DND-41 (cell line): Measurements from ENCODE around the gene SLC35D1.
A peak's percentile ranks its signal among the peaks of the same experiment; 100 is the strongest.
"Not testable (repeated sequence)": the region's sequence is repeated elsewhere in the genome, so short reads cannot be mapped to it uniquely, and the experiment has no call there.

ENCODE experiments used
- ATAC-seq: fragments of 200-7000 bp; cut with Tn5 transposase; 3 replicates; pipeline ENCODE4 v1.9.1; 2021; ENCODE audit warnings: low read depth; ENCODE audit not compliant: insufficient read depth
- DNase-seq: peaks from one replicate; pipeline ENCODE4 v3.0.0-alpha.2; 2020
- H2AFZ ChIP-seq: 2 replicates; pipeline ENCODE4 v1.6.0; 2012; ENCODE audit warnings: low read depth, low read length
- H3K27ac ChIP-seq: 2 replicates; pipeline ENCODE4 v1.5.1; 2012; ENCODE audit warnings: low read length, inconsistent platforms
- H3K27me3 ChIP-seq: fragments of 200-600 bp; sonication (generic); 2 replicates; pipeline ENCODE4 v1.6.0; 2012; ENCODE audit warnings: low read length, mild to moderate bottlenecking, inconsistent platforms; ENCODE audit not compliant: insufficient read depth, poor library complexity
- H3K36me3 ChIP-seq: 2 replicates; pipeline ENCODE4 v1.5.1; 2012; ENCODE audit warnings: low read length, inconsistent platforms; ENCODE audit not compliant: insufficient read depth
- H3K4me1 ChIP-seq: 2 replicates; pipeline ENCODE4 v1.5.1; 2012; ENCODE audit warnings: mild to moderate bottlenecking, low read length; ENCODE audit not compliant: insufficient read depth
- H3K4me2 ChIP-seq: 2 replicates; pipeline ENCODE4 v1.6.0; 2012; ENCODE audit warnings: mild to moderate bottlenecking, moderate library complexity, low read length, inconsistent platforms; ENCODE audit not compliant: insufficient read depth
- H3K4me3 ChIP-seq, 2 experiments: fragments of 200-600 bp in 1 of 2; shearing (Covaris generic) in 1 of 2; 2 replicates each; pipeline ENCODE4 v1.5.1; 2012 to 2016; ENCODE audit warnings: inconsistent platforms in 2 of 2, low read length in 2 of 2, mild to moderate bottlenecking in 2 of 2, low read depth in 1 of 2, moderate library complexity in 1 of 2
- H3K79me2 ChIP-seq: 2 replicates; pipeline ENCODE4 v1.6.0; 2012; ENCODE audit warnings: low read length, inconsistent platforms; ENCODE audit not compliant: insufficient read depth
- H3K9ac ChIP-seq: 2 replicates; pipeline ENCODE4 v1.6.0; 2012; ENCODE audit warnings: low read depth, mild to moderate bottlenecking, inconsistent platforms, low read length, moderate library complexity
- H3K9me3 ChIP-seq: 2 replicates; pipeline ENCODE4 v1.5.1; 2012; ENCODE audit warnings: low read length, moderate library complexity, mild to moderate bottlenecking, inconsistent platforms; ENCODE audit not compliant: insufficient read depth, severe bottlenecking
- H4K20me1 ChIP-seq: 2 replicates; pipeline ENCODE4 v1.6.0; 2012; ENCODE audit warnings: low read length; ENCODE audit not compliant: insufficient read depth
- CTCF ChIP-seq: IDR thresholded peaks from 2 replicates; pipeline ENCODE4 v1.5.1; 2012; ENCODE audit warnings: borderline replicate concordance, low read length, moderate library complexity, mild to moderate bottlenecking; ENCODE audit not compliant: poor library complexity, severe bottlenecking; ENCODE audit errors: extremely low read depth
- EZH2 ChIP-seq: IDR thresholded peaks from 3 replicates; pipeline ENCODE4 v1.6.1; 2012; ENCODE audit warnings: borderline replicate concordance, low read depth, mild to moderate bottlenecking, moderate library complexity, low read length, inconsistent platforms; ENCODE audit not compliant: severe bottlenecking

The SLC35D1 gene

GRCh38 chr1:67077593-67077992 lies 23.6 kb upstream of the SLC35D1 start:
- H3K4me2 ChIP-seq, result no peak overlapping the region
- TF ChIP-seq EZH2 (no peak), CTCF (no peak)
- H2AFZ ChIP-seq, result no peak overlapping the region
- no peak for ATAC-seq
- no peaks in the 10 kb centered on the region for H3K9me3 ChIP-seq
- no peak overlapping the region for H3K9ac ChIP-seq
- DNase-seq, result no peak
- no peaks in the 10 kb centered on the region for H3K4me1 ChIP-seq
- no peaks in the 10 kb centered on the region for H3K27me3 ChIP-seq
- H3K27ac ChIP-seq, result no peak overlapping the region
- H4K20me1 ChIP-seq, result no peaks in the 10 kb centered on the region
- no peak overlapping the region for H3K4me3 ChIP-seq
- no peaks in the 10 kb centered on the region for H3K36me3 ChIP-seq
- H3K79me2 ChIP-seq, result no peaks in the 10 kb centered on the region

- ATAC-seq (no peak), DNase-seq (no peak)
- no peaks in the 10 kb centered on the region for H3K4me1 ChIP-seq
- H3K79me2 ChIP-seq, result no peaks in the 10 kb centered on the region
- H3K9ac ChIP-seq, result no peak overlapping the region
- H3K9me3 ChIP-seq, result peaks cover 7% of the 10 kb centered on the region
- H3K4me3 ChIP-seq, result no peak overlapping the region
- no peaks in the 10 kb centered on the region for H3K27me3 ChIP-seq
- TF ChIP-seq EZH2, result no peak
- TF ChIP-seq CTCF, result no peak
- H3K27ac ChIP-seq, result no peak overlapping the region
- H2AFZ ChIP-seq, result no peak overlapping the region
- H4K20me1 ChIP-seq, result no peaks in the 10 kb centered on the region
- H3K36me3 ChIP-seq, result no peaks in the 10 kb centered on the region
- H3K4me2 ChIP-seq, result no peak overlapping the region
These were observed 18.8 kb upstream of the SLC35D1 start for GRCh38 chr1:67072749-67073148.

GRCh38 chr1:67067655-67068054 lies 13.7 kb upstream of the SLC35D1 start:
- H3K4me2 ChIP-seq, H4K20me1 ChIP-seq, H3K4me3 ChIP-seq, H3K4me1 ChIP-seq, H3K79me2 ChIP-seq, ATAC-seq, H3K27me3 ChIP-seq, H3K9ac ChIP-seq, H3K27ac ChIP-seq, H2AFZ ChIP-seq, H3K36me3 ChIP-seq: not testable (repeated sequence)
- peaks cover 11% of the 10 kb centered on the region for H3K9me3 ChIP-seq
- peak; percentile 6 for DNase-seq

GRCh38 chr1:67062412-67062811 lies 8.5 kb upstream of the SLC35D1 start:
- no peak overlapping the region for H3K4me2 ChIP-seq
- H3K27ac ChIP-seq, result no peak overlapping the region
- no peak overlapping the region for H2AFZ ChIP-seq
- peaks cover 8% of the 10 kb centered on the region for H3K27me3 ChIP-seq
- H3K4me3 ChIP-seq, result no peak overlapping the region
- TF ChIP-seq EZH2 (no peak), CTCF (no peak)
- no peaks in the 10 kb centered on the region for H3K36me3 ChIP-seq
- no peaks in the 10 kb centered on the region for H4K20me1 ChIP-seq
- peaks cover under 1% of the 10 kb centered on the region for H3K9me3 ChIP-seq
- H3K79me2 ChIP-seq, result no peaks in the 10 kb centered on the region
- no peak overlapping the region for H3K9ac ChIP-seq
- ATAC-seq, result no peak
- H3K4me1 ChIP-seq, result no peaks in the 10 kb centered on the region
- no peak for DNase-seq
